ENCODE measurements around the gene YTHDF1. TPM values are rescaled to one million over a fixed set of nuclear protein-coding genes. Genes with fewer than 3 reads are reported as not detected.

YTHDF1 gene
- total and polyA plus RNA-seq, 2 donors from 2014 or later, result 21.9 to 43.1 TPM

DNA sequence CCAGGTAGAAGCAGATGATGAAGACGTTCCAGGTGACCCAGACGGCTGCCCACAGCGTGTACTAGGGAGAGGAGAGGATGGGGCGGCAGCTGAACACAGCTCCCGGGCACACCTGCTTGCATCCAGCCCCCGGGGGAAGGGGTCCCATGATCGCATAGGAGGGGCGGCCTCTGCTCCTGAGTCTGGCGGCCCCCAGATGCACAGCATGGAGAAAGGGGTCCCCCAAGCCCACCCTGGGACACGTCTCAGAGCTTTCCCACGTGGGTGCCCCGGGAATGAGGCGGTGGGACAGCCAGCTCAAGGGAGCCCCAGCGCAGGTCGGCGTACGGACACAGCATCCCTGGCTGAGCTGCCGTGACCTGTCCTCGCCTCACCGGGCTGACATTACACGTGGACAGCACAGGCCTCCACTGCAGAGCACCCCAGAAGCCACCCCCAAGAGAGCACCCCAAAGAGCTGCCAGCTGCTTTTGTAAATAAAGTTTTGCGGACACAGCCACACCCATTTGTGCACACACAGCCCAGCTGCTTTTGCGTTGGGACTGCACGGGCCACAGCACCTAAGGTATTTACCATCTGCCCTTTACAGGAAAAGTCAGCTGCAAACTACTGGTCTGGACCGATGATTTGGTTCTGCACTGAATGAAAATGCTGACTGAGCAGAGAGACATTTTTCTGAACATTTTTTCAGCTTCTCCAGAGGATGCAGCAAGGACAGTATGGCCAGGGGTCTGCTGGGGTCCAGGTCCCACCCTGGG, 33.1 kb upstream of the YTHDF1 start:
- no peaks in the 10 kb centered on the region for H3K27me3 ChIP-seq (ENCODE audit: control insufficient read depth, insufficient read depth, low read length)
- FAIRE-seq (no peak), DNase-seq (peak in 4 of 5 donors; percentile 77 to 84 (median 80))
- no peak overlapping the region for H3K9ac ChIP-seq (ENCODE audit: low read length in 3 of 3)
- intact Hi-C loops (cut with DNase I), result no loop called here
- no peak overlapping the region for H3K27ac ChIP-seq (ENCODE audit: low read depth in 2 of 2, low read length in 2 of 2)
- peaks cover 0 to 20% (median 2%) of the 10 kb centered on the region in 3 donors for H3K4me1 ChIP-seq (ENCODE audit: control insufficient read depth in 2 of 3, insufficient read depth in 2 of 3, low read depth in 1 of 3, low read length in 3 of 3)
- TF ChIP-seq, protein P1, sequence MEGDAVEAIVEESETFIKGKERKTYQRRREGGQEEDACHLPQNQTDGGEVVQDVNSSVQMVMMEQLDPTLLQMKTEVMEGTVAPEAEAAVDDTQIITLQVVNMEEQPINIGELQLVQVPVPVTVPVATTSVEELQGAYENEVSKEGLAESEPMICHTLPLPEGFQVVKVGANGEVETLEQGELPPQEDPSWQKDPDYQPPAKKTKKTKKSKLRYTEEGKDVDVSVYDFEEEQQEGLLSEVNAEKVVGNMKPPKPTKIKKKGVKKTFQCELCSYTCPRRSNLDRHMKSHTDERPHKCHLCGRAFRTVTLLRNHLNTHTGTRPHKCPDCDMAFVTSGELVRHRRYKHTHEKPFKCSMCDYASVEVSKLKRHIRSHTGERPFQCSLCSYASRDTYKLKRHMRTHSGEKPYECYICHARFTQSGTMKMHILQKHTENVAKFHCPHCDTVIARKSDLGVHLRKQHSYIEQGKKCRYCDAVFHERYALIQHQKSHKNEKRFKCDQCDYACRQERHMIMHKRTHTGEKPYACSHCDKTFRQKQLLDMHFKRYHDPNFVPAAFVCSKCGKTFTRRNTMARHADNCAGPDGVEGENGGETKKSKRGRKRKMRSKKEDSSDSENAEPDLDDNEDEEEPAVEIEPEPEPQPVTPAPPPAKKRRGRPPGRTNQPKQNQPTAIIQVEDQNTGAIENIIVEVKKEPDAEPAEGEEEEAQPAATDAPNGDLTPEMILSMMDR (IDR thresholded peaks at IDR 0.05; ENCODE audit: borderline replicate concordance, extremely low read depth, insufficient read depth), result no peak
- H3K9me3 ChIP-seq (ENCODE audit: control insufficient read depth in 2 of 3, insufficient read depth in 1 of 3, low read length in 3 of 3), result no peaks in the 10 kb centered on the region
- no peaks in the 10 kb centered on the region for H3K36me3 ChIP-seq (ENCODE audit: control insufficient read depth in 2 of 3, insufficient read depth in 3 of 3, low read length in 3 of 3)
- H3K4me3 ChIP-seq (ENCODE audit: low read length in 3 of 3), result no peak overlapping the region

DNA sequence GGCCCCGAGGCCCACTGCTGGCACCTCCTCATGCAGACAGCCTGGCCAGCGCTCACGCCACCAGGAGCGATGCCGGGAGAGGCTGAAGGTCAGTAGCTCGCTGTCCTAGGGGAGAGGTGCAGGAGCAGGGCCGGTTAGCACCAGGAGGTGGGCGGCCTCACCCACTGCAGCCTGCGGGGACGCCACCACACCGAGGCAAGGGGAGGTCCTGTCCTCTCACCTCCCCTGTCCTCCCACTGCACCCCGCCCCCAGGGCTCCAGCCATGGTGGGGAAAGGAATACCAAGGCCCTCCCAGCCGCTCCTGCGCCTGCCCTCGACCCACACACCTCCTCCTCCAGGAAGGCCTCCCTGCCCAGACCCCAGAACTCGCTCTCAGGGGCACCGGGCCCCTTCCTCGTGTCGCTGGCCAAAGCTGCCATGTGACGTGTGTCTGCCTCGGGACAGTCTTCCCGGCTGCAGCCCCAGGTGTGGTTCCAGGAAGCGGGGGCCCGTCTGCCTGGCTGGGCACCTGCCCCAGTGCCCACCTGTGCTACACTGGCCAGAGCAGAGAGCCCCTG, 31.8 kb upstream of the YTHDF1 start:
- H3K27me3 ChIP-seq (ENCODE audit: control insufficient read depth, insufficient read depth, low read length), result no peaks in the 10 kb centered on the region
- peak overlapping the region in 1 of 2 donors; percentile 53 for H3K27ac ChIP-seq (ENCODE audit: low read depth in 2 of 2, low read length in 2 of 2)
- H3K36me3 ChIP-seq (ENCODE audit: control insufficient read depth in 2 of 3, insufficient read depth in 3 of 3, low read length in 3 of 3), result no peaks in the 10 kb centered on the region
- no peak for FAIRE-seq
- peaks cover 0 to 20% (median 2%) of the 10 kb centered on the region in 3 donors for H3K4me1 ChIP-seq (ENCODE audit: control insufficient read depth in 2 of 3, insufficient read depth in 2 of 3, low read depth in 1 of 3, low read length in 3 of 3)
- intact Hi-C loops (cut with DNase I), result no loop called here
- H3K9ac ChIP-seq (ENCODE audit: low read length in 3 of 3), result no peak overlapping the region
- peak in 1 of 5 donors; percentile 75 for DNase-seq
- H3K4me3 ChIP-seq (ENCODE audit: low read length in 3 of 3), result no peak overlapping the region
- H3K9me3 ChIP-seq (ENCODE audit: control insufficient read depth in 2 of 3, insufficient read depth in 1 of 3, low read length in 3 of 3), result no peaks in the 10 kb centered on the region
- TF ChIP-seq, protein P1 (IDR thresholded peaks at IDR 0.05; ENCODE audit: borderline replicate concordance, extremely low read depth, insufficient read depth), result no peak

DNA sequence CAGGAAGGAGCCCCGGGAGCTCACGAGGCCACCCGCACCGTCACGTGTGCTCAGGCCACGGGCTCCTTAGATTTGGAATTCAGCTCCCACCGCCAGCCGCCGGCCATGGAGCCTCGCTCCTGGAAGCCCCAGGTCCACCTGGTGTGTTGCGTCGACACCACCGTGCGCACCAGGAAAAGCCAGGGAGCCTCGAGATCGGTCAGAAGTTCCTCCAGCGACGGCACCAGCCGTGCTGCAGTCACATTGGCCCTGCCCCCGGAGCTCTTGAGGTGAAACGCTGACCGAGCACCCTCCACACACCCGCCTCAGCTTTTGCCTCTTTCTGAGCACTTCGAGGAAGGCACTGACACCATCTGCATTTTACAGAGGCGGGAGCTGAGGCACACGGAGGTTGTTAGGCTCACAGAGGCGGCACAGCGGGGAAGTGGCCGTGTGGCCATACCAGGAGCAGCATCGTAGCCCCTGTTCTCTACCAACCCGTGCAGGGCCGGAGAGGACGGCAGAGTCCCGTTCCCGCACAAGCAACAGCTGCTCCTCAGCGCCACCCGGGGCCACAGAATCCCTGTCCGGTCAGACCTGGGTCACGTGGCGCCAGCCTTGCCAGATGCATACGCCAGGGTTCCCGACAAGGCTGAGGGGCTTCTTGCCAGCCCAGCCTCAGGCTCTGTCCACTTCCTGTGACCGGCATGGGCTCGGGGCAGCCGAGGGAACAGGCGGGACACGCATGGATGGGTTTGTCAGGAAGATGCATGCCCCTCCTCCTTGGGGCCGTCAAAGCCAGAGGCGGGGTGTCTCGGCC, 30.8 kb upstream of the YTHDF1 start:
- peaks cover 0 to 20% (median 2%) of the 10 kb centered on the region in 3 donors for H3K4me1 ChIP-seq (ENCODE audit: control insufficient read depth in 2 of 3, insufficient read depth in 2 of 3, low read depth in 1 of 3, low read length in 3 of 3)
- H3K36me3 ChIP-seq (ENCODE audit: control insufficient read depth in 2 of 3, insufficient read depth in 3 of 3, low read length in 3 of 3), result no peaks in the 10 kb centered on the region
- intact Hi-C loops (cut with DNase I), result no loop called here
- TF ChIP-seq, protein P1 (IDR thresholded peaks at IDR 0.05; ENCODE audit: borderline replicate concordance, extremely low read depth, insufficient read depth), result no peak
- H3K27me3 ChIP-seq (ENCODE audit: control insufficient read depth, insufficient read depth, low read length), result no peaks in the 10 kb centered on the region
- DNase-seq, result peak; percentile 68 to 91 (median 77)
- no peaks in the 10 kb centered on the region for H3K9me3 ChIP-seq (ENCODE audit: control insufficient read depth in 2 of 3, insufficient read depth in 1 of 3, low read length in 3 of 3)
- H3K4me3 ChIP-seq (ENCODE audit: low read length in 3 of 3), result peak overlapping the region in 1 of 3 donors; percentile 21
- no peak overlapping the region for H3K9ac ChIP-seq (ENCODE audit: low read length in 3 of 3)
- peak overlapping the region; percentile 43 to 53 for H3K27ac ChIP-seq (ENCODE audit: low read depth in 2 of 2, low read length in 2 of 2)
- FAIRE-seq, result no peak
